Measurements from ENCODE around the gene DCBLD2. TPM values are rescaled to one million over a fixed set of nuclear protein-coding genes. Genes with fewer than 3 reads are reported as not detected.

DCBLD2 gene
- total and polyA plus RNA-seq, 2 of the 13 experiments (the other 11 are each of a cell fraction or from before 2014, with no cell fraction given) = 43.8 to 56.9 TPM

DNA sequence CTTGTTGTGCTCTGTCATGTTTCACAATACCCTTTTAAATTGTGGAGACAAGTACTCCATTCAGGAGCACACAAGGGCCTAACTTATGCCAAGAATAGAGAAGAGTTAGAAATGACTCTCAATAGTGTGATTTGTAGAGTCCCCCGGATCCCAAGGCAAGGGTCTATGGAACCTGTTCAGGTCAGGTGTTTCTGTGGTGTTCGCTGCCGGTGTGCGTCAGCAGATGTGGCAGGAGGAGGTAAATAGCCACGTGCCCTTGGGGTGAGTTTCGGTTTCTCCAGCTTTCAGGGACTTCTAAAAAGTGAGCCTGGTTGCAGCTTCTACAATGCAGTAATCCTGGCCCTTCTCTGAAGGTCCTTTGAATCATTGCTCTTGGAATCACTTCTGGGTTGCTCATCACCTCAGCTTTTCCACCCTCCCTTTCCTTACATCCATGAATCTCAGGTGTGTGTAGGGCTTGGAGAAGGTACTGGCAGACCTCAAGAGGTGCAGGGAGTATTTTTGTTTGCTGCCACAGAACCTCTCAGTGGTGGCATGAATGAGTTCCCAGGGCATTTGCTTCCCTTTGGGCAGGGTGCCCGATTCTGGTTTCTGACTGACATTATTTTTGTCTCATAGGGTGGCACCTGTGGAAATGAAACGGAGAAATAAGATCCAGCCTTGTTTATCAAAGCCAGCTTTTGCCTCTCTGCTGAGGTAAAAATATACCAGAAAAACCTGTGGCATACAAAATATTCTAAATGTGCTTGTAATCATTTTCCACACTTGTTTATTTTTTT lies 131.0 kb downstream of the DCBLD2 start:
- Histone ChIP-seq H3K79me2 (ENCODE audit: insufficient read depth, low read length) (peaks cover 8% of the 10 kb centered on the region), H3K4me3 (replicated peaks in 1 of 3; ENCODE audit: insufficient read depth in 1 of 3, low read depth in 2 of 3, low read length in 3 of 3) (no peak overlapping the region), H4K20me1 (ENCODE audit: insufficient read depth, low read length) (no peaks in the 10 kb centered on the region), H2AFZ (ENCODE audit: low read length) (no peak overlapping the region), H3K27me3 (ENCODE audit: control insufficient read depth in 1 of 2, insufficient read depth in 2 of 2, low read length in 2 of 2) (no peaks in the 10 kb centered on the region), H3K27ac (ENCODE audit: extremely low read length, insufficient read depth, low read length) (no peak overlapping the region), H3K4me1 (ENCODE audit: insufficient read depth, low read length) (peaks cover 7% of the 10 kb centered on the region), H3K9me3 (ENCODE audit: low read length) (no peaks in the 10 kb centered on the region), H3K9ac (ENCODE audit: insufficient read depth, low read depth, low read length) (no peak overlapping the region), H3K4me2 (ENCODE audit: low read depth, low read length) (no peak overlapping the region), H3K36me3 (replicated peaks in 1 of 2; ENCODE audit: control insufficient read depth in 1 of 2, insufficient read depth in 2 of 2, low read length in 2 of 2) (peaks cover 3 to 10% of the 10 kb centered on the region in 2 experiments; a peak in 3 of 5 replicates)
- TF ChIP-seq SIX4 (CRISPR knock-in tag; IDR thresholded peaks at IDR 0.05) = no peak
- no peak for TF ChIP-seq ZNF790 (CRISPR knock-in tag; IDR thresholded peaks at IDR 0.05; ENCODE audit: borderline replicate concordance)
- TF ChIP-seq, protein P1, sequence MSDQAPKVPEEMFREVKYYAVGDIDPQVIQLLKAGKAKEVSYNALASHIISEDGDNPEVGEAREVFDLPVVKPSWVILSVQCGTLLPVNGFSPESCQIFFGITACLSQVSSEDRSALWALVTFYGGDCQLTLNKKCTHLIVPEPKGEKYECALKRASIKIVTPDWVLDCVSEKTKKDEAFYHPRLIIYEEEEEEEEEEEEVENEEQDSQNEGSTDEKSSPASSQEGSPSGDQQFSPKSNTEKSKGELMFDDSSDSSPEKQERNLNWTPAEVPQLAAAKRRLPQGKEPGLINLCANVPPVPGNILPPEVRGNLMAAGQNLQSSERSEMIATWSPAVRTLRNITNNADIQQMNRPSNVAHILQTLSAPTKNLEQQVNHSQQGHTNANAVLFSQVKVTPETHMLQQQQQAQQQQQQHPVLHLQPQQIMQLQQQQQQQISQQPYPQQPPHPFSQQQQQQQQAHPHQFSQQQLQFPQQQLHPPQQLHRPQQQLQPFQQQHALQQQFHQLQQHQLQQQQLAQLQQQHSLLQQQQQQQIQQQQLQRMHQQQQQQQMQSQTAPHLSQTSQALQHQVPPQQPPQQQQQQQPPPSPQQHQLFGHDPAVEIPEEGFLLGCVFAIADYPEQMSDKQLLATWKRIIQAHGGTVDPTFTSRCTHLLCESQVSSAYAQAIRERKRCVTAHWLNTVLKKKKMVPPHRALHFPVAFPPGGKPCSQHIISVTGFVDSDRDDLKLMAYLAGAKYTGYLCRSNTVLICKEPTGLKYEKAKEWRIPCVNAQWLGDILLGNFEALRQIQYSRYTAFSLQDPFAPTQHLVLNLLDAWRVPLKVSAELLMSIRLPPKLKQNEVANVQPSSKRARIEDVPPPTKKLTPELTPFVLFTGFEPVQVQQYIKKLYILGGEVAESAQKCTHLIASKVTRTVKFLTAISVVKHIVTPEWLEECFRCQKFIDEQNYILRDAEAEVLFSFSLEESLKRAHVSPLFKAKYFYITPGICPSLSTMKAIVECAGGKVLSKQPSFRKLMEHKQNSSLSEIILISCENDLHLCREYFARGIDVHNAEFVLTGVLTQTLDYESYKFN (CRISPR knock-in tag; conservative IDR thresholded peaks at IDR 0.05) = no peak
- TF ChIP-seq, protein P2, sequence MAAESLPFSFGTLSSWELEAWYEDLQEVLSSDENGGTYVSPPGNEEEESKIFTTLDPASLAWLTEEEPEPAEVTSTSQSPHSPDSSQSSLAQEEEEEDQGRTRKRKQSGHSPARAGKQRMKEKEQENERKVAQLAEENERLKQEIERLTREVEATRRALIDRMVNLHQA (CRISPR knock-in tag; IDR thresholded peaks at IDR 0.05) = no peak
- TF ChIP-seq ZNF205 (CRISPR knock-in tag; IDR thresholded peaks at IDR 0.05) = no peak
- no peak for TF ChIP-seq ZC3H4 (CRISPR knock-in tag; IDR thresholded peaks at IDR 0.05; ENCODE audit: borderline replicate concordance)
- no peak for TF ChIP-seq IKZF1 (IDR thresholded peaks at IDR 0.05)
- TF ChIP-seq ZNF703 (CRISPR knock-in tag; IDR thresholded peaks at IDR 0.05; ENCODE audit: borderline replicate concordance) = no peak
- TF ChIP-seq ZFP82 (CRISPR knock-in tag; IDR thresholded peaks at IDR 0.05; ENCODE audit: borderline replicate concordance) = no peak
- no peak for TF ChIP-seq MAF1 (CRISPR knock-in tag; IDR thresholded peaks at IDR 0.05; ENCODE audit: borderline replicate concordance)
- TF ChIP-seq, protein P3, sequence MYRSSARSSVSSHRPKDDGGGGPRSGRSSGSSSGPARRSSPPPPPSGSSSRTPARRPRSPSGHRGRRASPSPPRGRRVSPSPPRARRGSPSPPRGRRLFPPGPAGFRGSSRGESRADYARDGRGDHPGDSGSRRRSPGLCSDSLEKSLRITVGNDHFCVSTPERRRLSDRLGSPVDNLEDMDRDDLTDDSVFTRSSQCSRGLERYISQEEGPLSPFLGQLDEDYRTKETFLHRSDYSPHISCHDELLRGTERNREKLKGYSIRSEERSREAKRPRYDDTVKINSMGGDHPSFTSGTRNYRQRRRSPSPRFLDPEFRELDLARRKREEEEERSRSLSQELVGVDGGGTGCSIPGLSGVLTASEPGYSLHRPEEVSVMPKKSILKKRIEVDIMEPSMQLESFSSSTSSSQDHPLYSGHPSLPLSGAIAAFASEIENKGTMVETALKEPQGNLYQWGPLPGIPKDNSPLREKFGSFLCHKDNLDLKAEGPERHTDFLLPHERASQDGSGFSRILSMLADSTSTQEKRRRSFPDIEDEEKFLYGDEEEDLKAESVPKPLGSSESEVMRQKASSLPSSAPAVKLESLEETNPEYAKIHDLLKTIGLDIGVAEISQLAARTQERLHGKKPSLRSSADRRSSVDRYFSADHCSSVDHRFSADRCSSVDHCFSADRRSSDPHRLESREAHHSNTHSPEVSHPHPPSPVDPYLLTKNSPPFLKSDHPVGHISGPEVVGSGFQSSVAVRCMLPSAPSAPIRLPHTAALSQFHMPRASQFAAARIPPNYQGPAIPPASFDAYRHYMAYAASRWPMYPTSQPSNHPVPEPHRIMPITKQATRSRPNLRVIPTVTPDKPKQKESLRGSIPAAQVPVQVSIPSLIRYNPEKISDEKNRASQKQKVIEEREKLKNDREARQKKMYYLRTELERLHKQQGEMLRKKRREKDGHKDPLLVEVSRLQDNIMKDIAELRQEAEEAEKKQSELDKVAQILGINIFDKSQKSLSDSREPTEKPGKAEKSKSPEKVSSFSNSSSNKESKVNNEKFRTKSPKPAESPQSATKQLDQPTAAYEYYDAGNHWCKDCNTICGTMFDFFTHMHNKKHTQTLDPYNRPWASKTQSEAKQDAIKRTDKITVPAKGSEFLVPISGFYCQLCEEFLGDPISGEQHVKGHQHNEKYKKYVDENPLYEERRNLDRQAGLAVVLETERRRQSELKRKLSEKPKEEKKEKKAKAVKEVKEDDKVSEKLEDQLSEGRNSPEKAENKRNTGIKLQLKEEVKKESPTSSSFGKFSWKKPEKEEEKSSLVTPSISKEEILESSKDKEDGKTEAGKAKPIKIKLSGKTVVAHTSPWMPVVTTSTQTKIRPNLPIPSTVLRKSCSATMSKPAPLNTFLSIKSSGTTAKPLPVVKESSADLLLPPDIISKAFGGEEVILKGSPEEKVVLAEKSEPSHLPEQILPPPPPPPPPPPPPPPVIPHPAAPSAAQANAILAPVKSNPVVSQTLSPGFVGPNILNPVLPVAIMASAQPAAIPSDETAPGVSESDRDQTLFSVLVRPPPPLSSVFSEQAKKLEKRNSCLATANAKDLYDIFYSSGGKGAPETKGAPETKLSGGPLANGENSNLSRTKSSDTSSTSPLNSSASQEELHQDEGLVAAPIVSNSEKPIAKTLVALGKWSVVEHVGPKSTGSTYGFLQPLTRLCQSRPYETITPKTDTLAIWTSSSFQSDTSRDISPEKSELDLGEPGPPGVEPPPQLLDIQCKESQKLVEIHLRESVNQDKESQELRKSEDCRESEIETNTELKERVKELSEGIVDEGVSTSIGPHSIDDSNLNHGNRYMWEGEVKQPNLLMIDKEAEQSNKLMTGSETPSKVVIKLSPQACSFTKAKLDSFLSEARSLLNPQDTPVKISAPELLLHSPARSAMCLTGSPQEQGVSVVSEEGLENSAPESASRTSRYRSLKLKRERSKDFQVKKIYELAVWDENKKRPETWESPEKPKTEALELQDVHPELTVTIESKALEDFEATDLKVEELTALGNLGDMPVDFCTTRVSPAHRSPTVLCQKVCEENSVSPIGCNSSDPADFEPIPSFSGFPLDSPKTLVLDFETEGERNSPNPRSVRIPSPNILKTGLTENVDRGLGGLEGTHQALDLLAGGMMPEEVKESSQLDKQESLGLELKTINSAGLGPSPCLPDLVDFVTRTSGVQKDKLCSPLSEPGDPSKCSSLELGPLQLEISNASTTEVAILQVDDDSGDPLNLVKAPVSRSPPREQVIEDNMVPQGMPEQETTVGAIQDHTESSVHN (CRISPR knock-in tag; IDR thresholded peaks at IDR 0.05) = no peak
- TF ChIP-seq ZNF44 (CRISPR knock-in tag; IDR thresholded peaks at IDR 0.05) = no peak
- TF ChIP-seq FOXK2 (IDR thresholded peaks at IDR 0.05) = no peak
- no TSS peak for BruUV-seq (replicated peaks)
- in situ Hi-C loops (cut with HindIII; ENCODE audit: extremely low pct_ligation_motif_present, low pct_unique_long_range_greater_than_20kb) (no loop called here), intact Hi-C loops (cut with micrococcal nuclease; ENCODE audit: unreplicated experiment) (no loop called here)
- CTCF ChIA-PET (ENCODE audit: low intra/inter-chr PET ratio, low total read pairs) = no interaction called here
- FAIRE-seq = no peak
- 94% methylated on average over 5 of the region's 8 CpGs for WGBS (ENCODE audit: low lambda C conversion rate)
- no peak for DNase-seq (ENCODE audit: low spot score)
- ATAC-seq = no peak
- POLR2A ChIA-PET = no interaction called here

Measured in HepG2 (cell line).